Stimulated activated CD4-positive, alpha-beta T cell treated with anti-CD3 and anti-CD28 coated beads, Interleukin-4, amount 100 ng/mL, for 24 hours (primary cell): ENCODE results near the gene ZFYVE28.
A peak's percentile ranks its signal among the peaks of the same experiment; 100 is the strongest.
"Not testable (repeated sequence)": the region's sequence is repeated elsewhere in the genome, so short reads cannot be mapped to it uniquely, and the experiment has no call there.

Source experiments
- DNase-seq: peaks from one replicate; pipeline ENCODE4 v3.0.0-alpha.2; 2020

ZFYVE28 gene

DNA sequence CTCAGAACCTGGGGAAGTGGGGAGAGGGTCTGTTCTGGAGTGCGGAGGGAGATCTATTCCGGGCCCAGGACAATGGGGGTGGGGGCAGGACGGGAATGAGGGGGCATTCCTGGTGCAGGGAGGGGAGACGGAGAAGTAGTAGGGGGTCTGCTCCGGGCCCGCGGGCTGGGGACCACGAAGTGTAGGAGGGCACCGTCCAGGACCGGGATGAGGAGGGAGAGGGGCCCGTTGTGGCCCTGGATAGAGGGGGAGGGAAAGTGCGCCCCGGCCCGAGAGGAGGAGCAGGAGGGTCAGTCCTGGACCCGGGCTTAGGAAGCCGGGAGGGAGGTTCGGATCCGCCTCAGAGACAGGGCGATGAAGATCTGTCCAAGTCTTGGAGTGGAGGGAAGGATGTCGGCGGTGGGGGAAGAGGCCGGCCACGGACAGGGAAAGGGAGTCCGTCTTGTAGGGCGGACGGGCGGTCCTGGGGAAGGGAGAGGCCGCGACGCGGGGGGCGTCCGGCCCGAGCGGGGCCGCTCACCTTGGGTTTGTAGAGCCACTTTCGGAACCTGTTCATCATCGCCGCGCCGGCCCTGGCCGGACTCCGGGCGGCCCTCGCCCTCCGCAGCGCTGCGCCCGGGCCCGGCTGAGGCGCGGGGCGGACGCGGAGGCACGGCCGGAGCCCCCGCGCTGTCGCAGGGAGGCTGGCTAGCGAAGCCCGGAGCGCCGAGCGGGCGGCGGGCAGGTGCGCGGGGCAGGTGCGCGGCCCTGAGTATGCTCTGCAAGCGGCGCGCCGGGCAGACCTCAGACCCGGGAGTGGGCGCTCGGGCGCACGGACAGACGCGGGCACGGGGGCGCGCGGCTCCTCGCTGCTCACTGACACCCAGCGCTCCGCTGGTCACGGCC, at the start of gene ZFYVE28:
Gene ZFYVE28, minus strand, starts transcription at position 881 of the 885 bp plus-strand sequence. Its CDS starts 322 bp downstream, at position 559.
- no peak for DNase-seq

DNA sequence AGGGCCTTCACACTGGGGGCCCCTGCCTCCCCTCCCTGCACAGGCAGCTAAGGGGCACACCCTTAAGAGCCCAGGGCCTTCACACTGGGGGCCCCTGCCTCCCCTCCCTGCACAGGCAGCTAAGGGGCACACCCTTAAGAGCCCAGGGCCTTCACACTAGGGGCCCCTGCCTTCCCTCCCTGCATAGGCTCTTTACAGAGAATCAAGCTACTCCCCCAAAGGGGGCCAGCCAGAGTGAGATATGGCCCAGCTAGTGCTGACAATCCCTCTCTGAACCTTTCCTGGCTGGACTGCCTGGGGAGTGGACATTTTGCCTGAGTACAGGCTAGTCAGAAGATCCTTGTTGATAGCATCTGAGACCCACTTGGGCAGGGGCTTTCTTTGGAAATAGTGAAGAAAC, 47.1 kb upstream of the ZFYVE28 start:
- DNase-seq: not testable (repeated sequence)

DNA sequence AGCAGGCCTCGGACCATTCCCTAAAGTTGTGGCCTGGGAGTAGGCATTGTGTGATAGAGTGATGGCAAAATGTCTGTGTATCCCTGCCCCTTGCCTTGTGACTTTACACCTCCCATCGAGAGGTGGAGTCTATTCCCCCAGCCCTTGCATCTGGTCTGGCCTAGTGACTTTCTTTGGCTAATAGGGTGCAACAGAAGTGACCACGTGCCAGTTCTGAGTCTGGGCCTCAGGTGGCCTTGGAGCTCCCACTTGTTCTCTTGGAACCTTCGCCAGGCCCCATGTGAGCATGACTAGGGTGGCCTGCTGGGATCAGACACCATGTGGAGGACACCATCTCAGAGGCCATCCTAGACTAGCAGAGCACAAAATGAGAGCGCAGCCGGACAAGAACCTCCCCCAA, 46.6 kb upstream of the ZFYVE28 start:
- DNase-seq: no peak

DNA sequence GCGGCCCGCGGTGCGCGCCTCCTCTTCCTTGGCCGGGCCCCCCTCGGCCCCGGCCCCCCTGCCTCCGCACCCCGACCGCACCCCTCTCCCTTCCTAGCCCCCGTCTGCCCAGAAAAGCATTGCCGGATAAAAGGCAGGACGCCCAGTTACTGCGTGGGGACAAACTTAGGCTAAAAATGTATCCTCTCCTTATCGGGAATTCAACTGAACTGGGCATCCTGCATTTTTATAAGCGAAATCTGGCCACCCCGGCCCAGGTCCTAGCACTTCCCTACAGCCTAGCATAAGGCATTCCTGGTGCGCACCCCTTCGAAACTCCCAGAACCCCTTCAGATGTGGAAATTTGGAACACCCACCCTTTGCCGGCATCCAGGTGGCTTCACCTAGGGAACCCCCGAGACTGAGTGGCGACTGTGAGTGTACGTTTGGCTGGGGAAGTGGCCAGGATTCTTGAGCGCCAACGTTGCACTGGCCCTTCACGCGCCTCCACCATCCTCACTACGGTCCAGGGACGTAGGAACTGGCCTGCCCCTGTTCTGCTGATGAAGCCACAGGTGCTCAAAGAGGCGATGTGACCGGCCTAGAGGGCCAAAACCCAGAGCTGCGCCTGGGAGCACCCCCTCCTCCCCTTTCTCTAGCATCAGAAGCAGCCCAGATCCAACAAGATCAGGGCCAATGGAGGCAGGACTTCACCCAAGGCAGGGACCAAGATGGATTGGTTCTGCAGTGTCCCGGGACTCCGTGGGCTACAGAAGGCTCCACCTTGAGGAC, 44.7 kb upstream of the ZFYVE28 start:
- no peak for DNase-seq

DNA sequence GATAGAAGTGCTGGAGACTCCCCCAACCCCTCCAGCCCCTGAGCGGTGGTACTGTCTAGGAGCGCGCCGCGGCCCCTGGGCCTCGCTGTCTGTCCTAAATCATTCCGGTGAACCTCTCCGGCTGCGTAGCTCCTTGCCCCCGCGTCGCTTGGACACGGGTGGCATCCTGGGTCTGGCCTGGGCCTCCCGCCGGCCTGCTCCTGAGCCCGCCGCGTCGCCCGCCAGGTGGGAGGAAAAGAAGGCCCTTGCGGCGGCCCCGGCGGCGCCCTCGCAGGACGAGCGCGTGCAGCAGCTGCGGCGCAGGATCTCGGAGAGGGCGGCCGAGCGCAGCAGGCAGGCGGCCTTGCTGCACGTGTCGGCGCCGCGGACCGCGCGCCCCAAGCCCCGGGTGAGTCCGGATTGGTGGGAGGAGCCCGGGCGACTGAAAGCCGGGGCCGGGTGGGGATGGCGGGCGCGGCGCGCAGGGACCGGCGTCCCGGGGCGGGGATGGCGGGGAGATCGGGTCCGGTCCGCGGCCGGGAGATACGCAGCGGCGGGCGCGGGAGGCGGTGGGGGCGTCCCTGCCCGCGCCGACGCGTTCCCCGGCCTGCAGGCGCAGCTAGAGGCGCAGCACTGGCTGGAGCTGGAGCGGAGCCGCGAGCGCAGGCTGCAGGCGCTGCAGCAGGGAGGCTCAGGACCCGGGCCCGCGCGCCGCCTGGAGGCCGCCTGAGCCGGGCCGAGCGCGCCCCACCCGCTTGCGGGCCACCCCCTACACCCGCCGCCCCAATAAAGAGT, 44.0 kb upstream of the ZFYVE28 start:
- peak; percentile 66 for DNase-seq

DNA sequence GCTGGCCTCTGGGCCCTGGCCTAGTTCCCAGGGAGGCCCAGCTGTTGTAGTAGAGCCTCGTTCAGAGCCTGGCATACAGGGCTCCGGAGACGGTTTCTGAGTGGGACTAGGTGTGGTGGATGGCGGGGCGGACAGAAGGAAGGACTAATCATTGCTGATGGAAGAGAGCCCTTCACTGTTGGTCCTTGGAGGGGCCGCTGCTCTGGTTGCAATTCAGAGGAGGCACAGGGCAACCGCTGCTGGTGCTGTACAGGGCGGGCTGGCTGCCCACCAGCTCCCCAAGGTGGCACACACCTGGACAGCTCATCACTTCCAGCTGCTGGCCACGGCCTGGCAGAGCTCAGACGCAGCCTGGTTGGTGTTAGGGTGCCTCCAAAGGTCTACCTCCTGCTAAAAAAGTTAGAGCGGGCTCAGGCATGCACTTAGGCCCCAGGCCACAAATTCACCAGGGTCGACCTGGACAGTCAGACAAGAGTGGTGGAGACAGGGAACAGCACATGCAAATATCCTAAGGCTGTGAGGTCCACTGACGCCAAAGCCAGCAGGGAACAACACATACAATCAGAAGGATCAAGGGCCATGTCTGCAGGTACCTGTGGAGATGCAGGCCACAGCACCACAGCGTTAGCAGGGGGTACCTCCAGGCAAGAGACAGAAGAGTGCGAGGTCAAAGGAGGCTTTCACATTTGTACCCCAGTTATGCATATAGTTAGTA, 43.0 kb upstream of the ZFYVE28 start:
- no peak for DNase-seq

DNA sequence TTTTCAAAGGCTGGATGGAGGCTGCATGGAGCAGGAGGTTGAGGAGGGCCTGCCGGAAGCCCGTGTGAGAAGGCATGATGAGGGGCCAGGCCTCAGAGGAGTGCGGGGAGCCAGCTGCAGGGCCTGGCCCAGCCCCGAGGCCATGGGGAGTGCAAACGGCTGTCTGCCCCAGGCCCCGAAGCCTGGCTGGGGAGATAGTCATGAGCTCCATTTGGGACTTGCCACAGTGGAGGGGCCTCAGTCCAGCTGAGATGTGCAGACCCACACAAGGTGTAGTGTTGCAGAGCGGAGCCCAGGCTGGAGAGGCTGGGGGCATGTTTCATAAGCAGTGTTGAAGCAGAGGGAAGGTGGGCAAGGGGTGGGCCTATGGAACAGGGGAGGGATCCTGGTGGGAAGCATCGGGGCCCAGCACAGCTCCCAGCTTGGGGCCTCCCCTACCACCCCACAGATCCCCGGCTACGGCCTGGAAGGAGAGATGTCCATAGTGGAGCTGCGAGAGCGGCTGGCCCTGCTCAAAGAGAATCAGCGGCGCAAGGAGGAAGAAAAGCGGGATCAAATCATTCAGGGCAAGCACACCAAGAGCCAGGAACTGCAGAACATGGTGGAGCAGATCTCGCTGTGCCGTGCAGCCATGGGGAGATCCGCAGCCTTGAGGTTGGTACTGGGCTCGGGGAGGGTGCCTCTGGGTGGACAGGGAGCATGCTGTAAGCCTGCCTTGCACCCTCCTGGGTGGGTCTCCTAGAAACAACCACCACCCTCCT, 41.3 kb upstream of the ZFYVE28 start:
- no peak for DNase-seq

DNA sequence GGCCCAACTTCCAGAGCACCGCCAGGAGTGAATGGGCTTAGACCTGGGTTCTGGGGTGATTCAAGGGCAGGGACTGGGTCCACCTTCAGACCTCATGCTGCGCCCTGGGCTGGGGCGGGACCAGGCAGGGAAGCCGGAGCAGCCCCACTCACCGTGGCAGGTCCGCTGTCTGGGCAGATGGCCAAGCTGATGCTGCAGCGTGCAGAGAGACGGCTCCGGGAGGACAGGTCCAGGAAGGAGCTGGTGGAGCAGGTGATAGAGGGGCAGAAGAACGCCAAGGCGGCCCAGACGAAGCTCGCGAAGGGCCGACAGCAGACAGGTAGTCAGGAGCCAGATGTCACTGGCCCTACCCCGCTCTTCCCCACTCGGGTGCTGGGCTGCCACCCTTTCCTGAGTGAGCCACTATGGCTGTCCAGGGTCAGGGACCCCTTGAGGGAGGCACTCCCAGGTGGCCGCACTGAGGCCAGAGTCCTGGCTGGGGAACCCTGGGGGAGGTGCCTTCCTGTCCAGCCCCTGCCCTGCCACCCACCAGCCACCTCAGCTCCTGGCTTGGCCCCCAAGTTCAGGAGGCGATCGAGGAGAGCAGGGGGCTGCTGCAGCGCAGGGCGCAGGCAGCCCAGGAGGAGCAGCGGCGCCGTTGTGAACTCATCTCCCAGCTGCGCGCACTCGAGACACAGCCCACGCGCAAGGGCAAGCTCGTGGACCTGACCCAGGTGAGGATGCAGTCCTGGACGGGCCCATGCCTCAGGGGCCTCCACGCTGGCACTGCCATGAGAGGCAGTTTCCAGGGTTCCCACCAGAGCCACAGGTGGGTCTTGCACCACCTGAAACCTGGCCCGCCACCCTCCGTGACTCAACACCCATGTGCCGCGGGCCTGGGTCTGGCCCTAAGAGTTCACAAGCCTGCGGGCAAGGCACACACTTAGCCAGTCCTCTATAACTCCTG, 40.4 kb upstream of the ZFYVE28 start:
- no peak for DNase-seq

DNA sequence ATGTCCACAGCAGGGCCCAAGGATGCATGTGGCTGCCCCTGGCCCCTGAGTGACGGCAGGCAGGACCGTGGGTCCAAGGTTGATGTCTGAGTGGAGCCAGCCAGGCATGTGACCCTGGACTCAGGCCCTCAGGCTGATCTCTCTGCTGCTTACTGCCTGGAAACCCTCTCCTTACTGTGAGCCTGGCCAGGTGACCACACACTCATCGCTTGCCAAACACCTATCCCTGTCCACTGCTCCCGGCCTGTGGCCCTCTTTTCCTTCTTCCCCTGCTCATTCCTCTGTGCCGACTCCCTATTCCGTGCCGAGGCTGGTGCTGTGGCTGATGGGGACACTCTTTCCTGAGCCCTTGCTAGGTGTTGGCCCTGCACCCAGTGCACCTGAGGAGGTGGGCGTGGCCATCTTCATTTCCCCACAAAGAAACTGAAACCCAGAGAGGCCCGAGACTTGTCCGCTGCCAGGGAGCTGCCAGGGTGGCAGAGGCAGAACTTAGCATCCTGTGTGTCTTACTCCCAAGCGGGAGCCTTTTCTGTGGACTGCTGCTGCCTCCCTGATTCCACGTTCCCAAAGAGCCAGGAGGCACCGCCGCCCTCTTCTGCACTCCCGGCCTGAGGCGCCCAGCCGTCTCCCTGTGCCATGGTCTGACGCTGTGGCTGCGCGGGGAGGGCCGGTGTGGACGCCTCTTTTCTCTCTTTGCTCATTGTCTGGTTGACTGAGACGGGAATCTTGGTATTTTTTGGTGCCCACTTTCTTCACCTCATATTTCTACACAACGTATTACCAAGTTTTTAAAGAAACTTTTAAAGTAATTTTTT, 39.2 kb upstream of the ZFYVE28 start:
- no peak for DNase-seq

DNA sequence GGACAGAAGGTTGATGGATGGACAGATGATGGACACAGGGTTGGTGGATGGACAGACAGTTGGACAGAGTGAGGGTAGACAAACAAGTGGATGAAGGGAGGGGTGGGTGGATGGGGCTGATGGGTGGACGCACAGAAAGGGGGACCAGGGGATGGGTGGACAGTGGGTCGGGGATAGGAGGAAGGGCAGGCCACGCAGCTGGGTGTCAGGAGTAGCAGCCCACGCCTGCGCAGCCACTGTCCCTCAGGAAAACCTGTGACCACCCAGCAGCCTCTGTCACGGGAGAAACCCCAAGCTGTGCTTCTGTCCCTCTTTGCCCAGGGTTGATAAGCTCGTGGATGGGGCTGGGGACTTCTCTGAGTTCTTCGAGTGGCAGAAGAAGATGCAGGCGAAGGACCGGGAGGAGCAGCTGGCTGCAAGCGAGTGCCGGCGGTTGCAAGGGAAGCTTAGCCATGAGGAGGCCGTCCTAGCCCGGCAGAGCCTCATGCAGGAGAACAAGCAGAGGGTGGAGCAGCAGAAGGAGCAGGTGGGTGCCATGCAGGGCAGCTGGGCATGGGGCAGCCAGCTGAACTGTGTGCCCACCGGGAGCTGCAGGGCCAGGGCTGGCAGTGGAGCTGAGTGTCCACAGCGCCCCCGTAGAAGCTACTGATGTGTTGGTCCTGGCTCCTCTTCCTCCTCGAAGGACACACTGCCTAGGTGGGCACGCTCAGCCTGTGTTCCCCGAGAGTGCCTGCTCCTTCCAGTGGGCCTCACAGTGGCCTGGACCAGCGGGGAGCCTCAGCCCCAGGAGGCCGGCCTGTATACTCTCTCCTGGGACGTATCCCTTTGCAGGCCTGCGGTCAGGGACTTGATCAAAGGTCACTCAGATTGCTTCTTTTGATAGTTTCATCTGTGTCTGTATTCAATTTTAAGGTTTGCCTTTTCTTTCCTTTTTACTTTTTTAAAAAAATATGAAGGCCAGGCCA, 33.7 kb upstream of the ZFYVE28 start:
- DNase-seq: no peak

DNA sequence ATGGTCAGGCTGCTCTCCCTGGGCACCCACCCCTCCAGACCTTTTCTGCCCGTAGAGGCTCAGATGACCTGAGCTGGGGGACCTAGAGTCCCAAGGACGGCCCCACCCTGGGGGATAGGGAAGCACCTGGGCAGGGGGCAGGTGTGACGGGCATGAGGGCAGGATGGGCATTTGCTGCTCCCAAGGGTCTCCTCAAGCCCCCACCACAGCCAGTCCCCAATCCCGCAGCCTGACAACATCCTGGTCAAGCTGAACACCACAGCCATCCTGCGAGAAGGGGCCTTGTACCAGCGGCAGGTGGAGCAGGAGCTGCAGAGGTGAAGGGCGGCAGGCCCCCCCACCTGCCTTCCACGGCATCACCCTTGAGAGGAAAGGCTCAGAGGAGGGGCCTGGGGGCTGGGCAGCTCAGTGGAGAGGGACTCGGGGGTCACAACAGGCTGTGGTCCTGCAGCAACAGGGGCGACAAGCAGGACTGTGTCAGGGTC, 32.6 kb upstream of the ZFYVE28 start:
- DNase-seq: no peak

DNA sequence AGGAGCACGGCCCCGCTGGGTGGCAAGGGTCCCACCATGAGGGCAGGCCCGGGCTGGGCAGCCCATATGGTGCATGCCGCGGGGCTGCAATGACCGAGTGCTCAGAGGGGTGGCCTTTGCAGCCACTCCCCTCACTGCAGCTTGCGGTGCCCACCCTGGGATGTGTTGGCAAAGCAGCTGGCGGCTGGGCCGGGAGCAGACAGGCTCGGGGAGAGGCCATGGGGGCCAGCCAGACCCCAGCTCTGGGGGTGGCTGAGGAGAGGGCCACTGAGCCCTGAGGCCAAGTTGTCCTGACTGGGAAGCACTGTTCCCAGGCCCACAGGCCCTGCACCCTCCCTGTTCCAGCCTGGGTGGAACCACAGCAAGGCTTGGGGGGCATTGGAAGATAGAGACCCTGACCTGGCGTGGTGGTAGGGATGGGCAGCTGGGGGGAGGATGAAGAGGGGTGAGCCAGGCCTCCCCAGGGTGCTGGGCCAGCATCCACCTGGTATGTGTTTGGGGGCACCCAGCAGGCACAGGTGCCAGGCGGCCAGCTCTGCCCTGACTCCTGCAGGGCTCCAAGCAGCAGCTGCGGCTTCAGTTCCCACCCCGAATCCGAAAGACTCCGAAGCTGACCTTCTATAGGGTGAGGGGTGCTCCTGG, 32.1 kb upstream of the ZFYVE28 start:
- no peak for DNase-seq

DNA sequence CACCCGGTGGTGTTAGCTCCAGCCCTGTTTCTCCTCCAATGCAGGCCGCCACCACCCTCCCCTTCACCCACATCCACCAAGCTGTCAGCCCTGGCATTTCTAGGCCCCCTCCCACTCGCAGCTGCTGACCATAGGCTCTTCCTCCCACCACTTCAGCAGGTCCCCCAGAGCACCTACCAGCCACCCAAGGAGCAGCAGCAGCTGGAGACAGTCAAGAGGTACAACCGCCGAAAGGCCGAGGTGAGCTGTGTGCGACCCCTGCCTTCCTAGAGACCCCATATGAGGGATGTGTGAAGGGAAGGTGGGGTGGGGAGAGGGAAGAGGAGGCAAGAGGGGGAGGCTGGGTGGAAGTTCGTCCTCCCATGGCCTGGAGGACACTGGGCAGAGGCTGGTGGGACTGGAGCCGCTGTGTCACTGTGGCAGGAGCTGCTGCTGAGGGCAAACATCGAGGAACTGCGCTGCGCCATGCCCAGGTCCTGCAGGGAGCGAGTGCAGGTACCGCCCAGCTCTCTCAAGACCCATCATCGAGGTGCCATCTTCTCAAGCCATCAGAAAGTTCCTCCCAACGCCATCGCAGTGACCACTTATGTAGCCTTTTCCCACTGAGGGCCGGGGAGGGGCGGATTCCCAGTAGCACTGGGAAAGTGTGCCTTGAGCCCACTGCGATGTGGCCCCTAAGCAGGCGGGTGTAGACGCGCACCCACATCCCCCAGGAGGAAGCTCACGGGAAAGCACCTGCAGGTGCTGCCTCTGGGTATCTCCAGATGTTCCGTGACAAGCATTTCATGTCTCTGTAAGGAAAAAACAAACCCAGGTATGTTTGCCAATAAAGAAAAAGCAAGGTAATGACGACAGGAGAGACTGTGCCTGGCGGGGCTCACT, 31.3 kb upstream of the ZFYVE28 start:
- no peak for DNase-seq

DNA sequence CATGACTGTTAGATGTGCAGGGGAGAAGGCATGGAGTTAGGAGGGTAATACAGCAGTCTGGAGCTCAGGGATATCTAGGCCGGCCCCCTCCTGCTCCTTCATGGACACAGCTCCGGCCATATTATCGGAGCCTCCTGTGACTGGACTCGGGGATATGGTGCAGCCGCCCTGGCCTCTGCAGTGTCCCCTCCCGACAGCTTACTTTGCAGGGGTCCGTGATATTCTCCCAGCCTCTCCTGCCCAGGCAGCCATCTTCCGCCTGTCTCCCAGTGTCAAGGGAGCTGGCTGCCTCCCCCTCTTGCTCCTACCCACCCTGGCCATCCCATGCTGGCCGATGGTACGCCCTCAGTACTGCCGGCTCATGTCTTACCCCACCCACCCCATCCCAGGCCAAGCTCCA, 30.6 kb upstream of the ZFYVE28 start:
- DNase-seq: no peak

DNA sequence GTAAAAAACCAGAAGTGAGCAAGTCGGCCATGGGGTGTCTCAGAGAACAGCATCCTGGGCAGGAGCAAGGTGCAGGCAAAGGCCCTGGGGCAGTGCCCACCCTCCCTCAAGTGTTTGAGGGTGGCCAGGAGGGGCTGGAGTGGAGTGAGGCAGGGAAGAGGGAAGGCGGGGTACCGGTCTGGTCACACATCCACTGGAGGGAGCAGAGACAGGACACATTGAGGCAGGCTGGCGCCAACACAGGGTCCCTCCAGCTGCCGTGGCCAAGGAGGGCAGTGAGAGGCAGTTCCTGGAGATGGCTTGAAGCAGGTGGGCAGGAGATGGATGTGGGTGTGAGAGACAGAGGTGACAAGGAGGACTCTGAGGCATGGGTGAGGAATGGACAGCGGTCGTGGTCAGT, 30.1 kb upstream of the ZFYVE28 start:
- DNase-seq: no peak

DNA sequence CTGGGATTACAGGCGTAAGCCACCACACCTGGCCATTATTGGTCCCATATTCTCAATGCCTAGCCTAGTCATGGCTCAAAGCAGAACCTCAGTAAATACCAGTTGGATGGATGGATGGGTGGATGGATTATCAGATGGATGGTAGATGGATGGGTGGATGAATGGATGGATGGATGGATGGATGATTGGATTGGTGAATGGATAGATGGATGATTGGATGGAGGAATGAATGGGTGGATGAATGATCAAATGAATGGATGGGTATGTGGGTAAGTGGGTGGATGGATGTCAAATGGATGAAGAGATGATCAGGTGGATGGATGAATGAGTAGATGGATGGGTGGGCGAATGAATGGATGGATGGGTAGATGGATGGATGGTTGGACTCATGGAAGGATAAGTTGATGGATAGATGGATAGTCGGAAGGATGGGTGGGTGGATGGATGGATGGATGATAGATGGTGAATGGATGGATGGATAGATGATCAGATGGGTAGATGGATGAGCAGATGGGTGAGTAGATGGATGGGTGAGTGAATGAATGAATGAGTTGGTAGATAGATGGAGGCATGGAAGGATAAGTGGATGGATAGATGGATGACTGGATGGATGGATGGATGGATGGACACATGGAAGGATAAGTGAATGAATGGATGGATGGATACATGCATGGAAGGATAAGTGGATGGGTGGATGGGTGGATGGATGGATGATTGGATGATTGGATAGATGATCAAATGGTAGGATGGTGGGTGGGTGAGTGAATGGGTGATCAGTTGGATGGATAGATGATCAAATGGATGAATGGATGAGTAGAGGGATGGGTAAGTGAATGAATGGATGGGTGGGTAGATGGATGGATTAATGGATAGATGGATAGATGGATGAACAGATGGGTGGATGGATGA, 28.5 kb upstream of the ZFYVE28 start:
- no peak for DNase-seq
